ENCODE measurements around the gene GPC6.

Gene GPC6

GRCh38 chr13:94414141-94414540 lies 1187.5 kb downstream of the GPC6 start:
- Histone ChIP-seq H3K9ac (no peak overlapping the region), H3K4me1 (ENCODE audit: low read depth, poor library complexity, severe bottlenecking) (peaks cover 21% of the 10 kb centered on the region), H3K4me3 (IDR thresholded peaks at IDR 0.05; ENCODE audit: insufficient read depth, low read depth, low read length) (no peak overlapping the region), H4K20me1 (ENCODE audit: insufficient read depth) (no peaks in the 10 kb centered on the region), H3K36me3 (ENCODE audit: insufficient read depth) (no peaks in the 10 kb centered on the region), H3K4me2 (no peak overlapping the region), H3K27me3 (ENCODE audit: insufficient read depth, low read depth) (no peaks in the 10 kb centered on the region), H3K79me2 (ENCODE audit: insufficient read depth, low read depth) (no peaks in the 10 kb centered on the region), H3K27ac (no peak overlapping the region), H2AFZ (ENCODE audit: low read depth) (no peak overlapping the region)
- no peak for TF ChIP-seq CTCF (conservative IDR thresholded peaks at IDR 0.05; ENCODE audit: low read depth, low read length)

GRCh38 chr13:94414708-94415107 lies 1188.1 kb downstream of the GPC6 start:
- no peaks in the 10 kb centered on the region for H4K20me1 ChIP-seq (ENCODE audit: insufficient read depth)
- no peak overlapping the region for H2AFZ ChIP-seq (ENCODE audit: low read depth)
- H3K79me2 ChIP-seq (ENCODE audit: insufficient read depth, low read depth), result no peaks in the 10 kb centered on the region
- TF ChIP-seq CTCF (conservative IDR thresholded peaks at IDR 0.05; ENCODE audit: low read depth, low read length), result no peak
- no peak overlapping the region for H3K9ac ChIP-seq
- H3K27ac ChIP-seq, result no peak overlapping the region
- H3K27me3 ChIP-seq (ENCODE audit: insufficient read depth, low read depth), result no peaks in the 10 kb centered on the region
- no peak overlapping the region for H3K4me2 ChIP-seq
- H3K36me3 ChIP-seq (ENCODE audit: insufficient read depth), result no peaks in the 10 kb centered on the region
- H3K4me3 ChIP-seq (IDR thresholded peaks at IDR 0.05; ENCODE audit: insufficient read depth, low read depth, low read length), result no peak overlapping the region
- peaks cover 21% of the 10 kb centered on the region for H3K4me1 ChIP-seq (ENCODE audit: low read depth, poor library complexity, severe bottlenecking)

- Histone ChIP-seq H3K9ac (no peak overlapping the region), H4K20me1 (ENCODE audit: insufficient read depth) (no peaks in the 10 kb centered on the region), H3K27ac (no peak overlapping the region), H3K27me3 (ENCODE audit: insufficient read depth, low read depth) (no peaks in the 10 kb centered on the region), H3K79me2 (ENCODE audit: insufficient read depth, low read depth) (no peaks in the 10 kb centered on the region), H3K36me3 (ENCODE audit: insufficient read depth) (no peaks in the 10 kb centered on the region), H3K4me2 (no peak overlapping the region), H3K4me1 (ENCODE audit: low read depth, poor library complexity, severe bottlenecking) (peaks cover 21% of the 10 kb centered on the region), H2AFZ (ENCODE audit: low read depth) (no peak overlapping the region), H3K4me3 (IDR thresholded peaks at IDR 0.05; ENCODE audit: insufficient read depth, low read depth, low read length) (no peak overlapping the region)
- TF ChIP-seq CTCF (conservative IDR thresholded peaks at IDR 0.05; ENCODE audit: low read depth, low read length), result no peak
Observed at GRCh38 chr13:94415500-94416237, 1189.1 kb downstream of the GPC6 start.

GRCh38 chr13:94416454-94417080 lies 1190.0 kb downstream of the GPC6 start:
- Histone ChIP-seq H3K4me1 (ENCODE audit: low read depth, poor library complexity, severe bottlenecking) (peaks cover 21% of the 10 kb centered on the region), H4K20me1 (ENCODE audit: insufficient read depth) (no peaks in the 10 kb centered on the region), H3K36me3 (ENCODE audit: insufficient read depth) (no peaks in the 10 kb centered on the region), H2AFZ (ENCODE audit: low read depth) (no peak overlapping the region), H3K4me3 (IDR thresholded peaks at IDR 0.05; ENCODE audit: insufficient read depth, low read depth, low read length) (no peak overlapping the region), H3K4me2 (no peak overlapping the region), H3K9ac (no peak overlapping the region), H3K27ac (no peak overlapping the region), H3K27me3 (ENCODE audit: insufficient read depth, low read depth) (no peaks in the 10 kb centered on the region), H3K79me2 (ENCODE audit: insufficient read depth, low read depth) (no peaks in the 10 kb centered on the region)
- TF ChIP-seq CTCF (conservative IDR thresholded peaks at IDR 0.05; ENCODE audit: low read depth, low read length), result peak; percentile 25
